OCI-LY7 (cell line): ENCODE measurements around the gene CCDC187. TPM values are rescaled to one million over a fixed set of nuclear protein-coding genes. Genes with fewer than 3 reads are reported as not detected.

Experiments used
- BruUV-seq: library from RNA; stranded (reverse); fragments of 400-500 nt; replicated peaks from 2 replicates; lab custom pipeline; 2021; lab: Mats Ljungman, UMichigan
- CTCF ChIA-PET: fragments of 300-600 bp; sonication (Branson Sonifier 250); formaldehyde crosslinking; loops from one replicate; lab custom pipeline; 2022; ENCODE audit warnings: antibody characterized with exemption; ENCODE audit not compliant: unreplicated experiment; lab: Charles Lee
- POLR2A ChIA-PET: fragments of 300-600 bp; sonication (Branson Sonifier 250); formaldehyde crosslinking; loops from one replicate; lab custom pipeline; 2022; ENCODE audit warnings: antibody characterized with exemption; lab: Charles Lee
- DNase-seq: peaks from one replicate; pipeline ENCODE4 v3.0.0-alpha.2; 2015; ENCODE audit warnings: low spot score
- H2AFZ ChIP-seq: fragments of 200-600 bp; sonication (generic), shearing (Covaris generic); 2 replicates; pipeline ENCODE4 v1.6.1; 2014; ENCODE audit warnings: mild to moderate bottlenecking, antibody characterized with exemption, low read length, moderate library complexity
- H3K27ac ChIP-seq: fragments of 200-600 bp; sonication (generic); 2 replicates; pipeline ENCODE4 v1.5.1; 2014; ENCODE audit warnings: mixed run types, low read depth, mild to moderate bottlenecking, moderate library complexity, low read length, inconsistent platforms; ENCODE audit not compliant: poor library complexity, severe bottlenecking
- H3K36me3 ChIP-seq: fragments of 200-600 bp; sonication (generic); 2 replicates; pipeline ENCODE4 v1.6.1; 2014; ENCODE audit warnings: mild to moderate bottlenecking, antibody characterized with exemption, low read length, moderate library complexity, mixed read lengths; ENCODE audit not compliant: insufficient read depth
- H3K4me1 ChIP-seq: fragments of 200-600 bp; sonication (generic); 2 replicates; pipeline ENCODE4 v1.5.1; 2014; ENCODE audit warnings: mild to moderate bottlenecking, low read length; ENCODE audit not compliant: insufficient read depth, poor library complexity, severe bottlenecking
- H3K4me2 ChIP-seq: fragments of 200-600 bp; sonication (generic); 2 replicates; pipeline ENCODE4 v1.6.1; 2014; ENCODE audit warnings: mild to moderate bottlenecking, low read length
- H3K4me3 ChIP-seq: fragments of 200-600 bp; sonication (generic); 2 replicates; pipeline ENCODE4 v1.5.1; 2014; ENCODE audit warnings: mild to moderate bottlenecking, low read depth, low read length; ENCODE audit not compliant: poor library complexity, severe bottlenecking
- H3K79me2 ChIP-seq: fragments of 200-600 bp; sonication (generic); 2 replicates; pipeline ENCODE4 v1.6.1; 2016; ENCODE audit warnings: low read depth, mild to moderate bottlenecking, low read length, moderate library complexity, mixed read lengths; ENCODE audit not compliant: insufficient read depth
- H3K9me2 ChIP-seq: fragments of 200-600 bp; sonication (generic); 2 replicates; pipeline ENCODE4 v1.6.1; 2016; ENCODE audit warnings: mild to moderate bottlenecking, low read length, mixed read lengths; ENCODE audit not compliant: insufficient read depth
- H3K9me3 ChIP-seq: fragments of 200-600 bp; sonication (generic); 2 replicates; pipeline ENCODE4 v1.6.1; 2014; ENCODE audit warnings: mild to moderate bottlenecking, mixed run types, low read length, mixed read lengths
- H4K20me1 ChIP-seq: fragments of 200-600 bp; sonication (generic); 2 replicates; pipeline ENCODE4 v1.6.1; 2014; ENCODE audit warnings: mild to moderate bottlenecking, antibody characterized with exemption, low read length, moderate library complexity, mixed read lengths; ENCODE audit not compliant: insufficient read depth
- EZH2phosphoT487 ChIP-seq: fragments of 200-600 bp; sonication (generic); IDR thresholded peaks from 2 replicates; pipeline ENCODE4 v1.6.1; 2018; ENCODE audit warnings: low read depth, borderline replicate concordance, mild to moderate bottlenecking, mixed run types, antibody characterized with exemption, low read length, moderate library complexity, mixed read lengths
- intact Hi-C: fragments of 100-400 bp; cut with micrococcal nuclease; formaldehyde crosslinking; loops from one replicate; pipeline ENCODE4 v1.10.0; 2022; ENCODE audit not compliant: unreplicated experiment
- total RNA-seq, 2 experiments: library from RNA; depleted of rRNA in 1 of 2; stranded (reverse); fragments of >200 nt in 1 of 2; shearing (Covaris generic) in 1 of 2; gene quantifications; 2 replicates each; pipeline ENCODE4 v1.2.3, GENCODE V29; 2014 to 2022
- TF ChIP-seq, protein P1 (sequence below): fragments of 200-600 bp; sonication (generic); conservative IDR thresholded peaks from 2 replicates; pipeline ENCODE4 v1.5.1; 2014; ENCODE audit warnings: mild to moderate bottlenecking, antibody characterized with exemption, low read length, moderate library complexity, mixed read lengths

CCDC187 gene
- total RNA-seq, 2 experiments from 2014 or later = not detected

DNA sequence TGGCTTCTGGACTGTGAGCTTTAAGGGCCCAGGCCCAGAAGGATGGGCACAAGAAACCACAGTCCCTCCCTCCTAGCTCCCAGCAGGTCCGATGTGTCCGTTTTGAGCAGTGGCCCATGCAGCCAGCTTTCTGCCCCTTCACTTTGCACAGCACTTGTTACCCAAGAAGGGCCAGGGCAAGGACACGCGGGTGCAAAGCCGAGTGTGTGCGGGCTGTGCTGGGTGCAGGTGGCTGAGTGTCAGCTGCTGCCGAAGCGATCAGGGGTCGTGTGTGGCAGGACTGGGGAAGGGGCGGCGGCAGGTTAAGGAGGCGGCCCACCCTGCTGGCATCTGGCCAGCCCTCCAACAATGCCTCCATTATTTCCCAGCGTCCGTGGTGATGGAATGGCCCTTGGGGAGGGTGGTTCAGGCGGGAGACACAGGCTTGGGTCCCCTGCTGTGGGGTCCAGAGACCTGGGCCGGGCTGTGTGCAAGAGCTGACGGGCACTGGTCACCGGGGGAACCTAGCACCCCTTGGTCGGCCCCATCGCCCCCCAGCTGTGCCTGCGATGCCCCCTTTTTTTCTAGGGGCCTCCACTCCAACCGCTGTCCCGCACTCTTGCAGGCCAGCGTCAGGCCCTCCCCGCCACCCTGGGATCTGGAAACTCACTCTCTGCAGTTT lies 99.6 kb downstream of the CCDC187 start:
- TF ChIP-seq, protein P1, sequence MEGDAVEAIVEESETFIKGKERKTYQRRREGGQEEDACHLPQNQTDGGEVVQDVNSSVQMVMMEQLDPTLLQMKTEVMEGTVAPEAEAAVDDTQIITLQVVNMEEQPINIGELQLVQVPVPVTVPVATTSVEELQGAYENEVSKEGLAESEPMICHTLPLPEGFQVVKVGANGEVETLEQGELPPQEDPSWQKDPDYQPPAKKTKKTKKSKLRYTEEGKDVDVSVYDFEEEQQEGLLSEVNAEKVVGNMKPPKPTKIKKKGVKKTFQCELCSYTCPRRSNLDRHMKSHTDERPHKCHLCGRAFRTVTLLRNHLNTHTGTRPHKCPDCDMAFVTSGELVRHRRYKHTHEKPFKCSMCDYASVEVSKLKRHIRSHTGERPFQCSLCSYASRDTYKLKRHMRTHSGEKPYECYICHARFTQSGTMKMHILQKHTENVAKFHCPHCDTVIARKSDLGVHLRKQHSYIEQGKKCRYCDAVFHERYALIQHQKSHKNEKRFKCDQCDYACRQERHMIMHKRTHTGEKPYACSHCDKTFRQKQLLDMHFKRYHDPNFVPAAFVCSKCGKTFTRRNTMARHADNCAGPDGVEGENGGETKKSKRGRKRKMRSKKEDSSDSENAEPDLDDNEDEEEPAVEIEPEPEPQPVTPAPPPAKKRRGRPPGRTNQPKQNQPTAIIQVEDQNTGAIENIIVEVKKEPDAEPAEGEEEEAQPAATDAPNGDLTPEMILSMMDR = no peak
- no peak for TF ChIP-seq EZH2phosphoT487
- no peak overlapping the region for H3K4me3 ChIP-seq
- no peak overlapping the region for H2AFZ ChIP-seq
- BruUV-seq = no TSS peak
- intact Hi-C loops = no loop called here
- no peak overlapping the region for H3K27ac ChIP-seq
- CTCF ChIA-PET = no interaction called here
- H3K9me3 ChIP-seq = no peaks in the 10 kb centered on the region
- H3K4me2 ChIP-seq = no peak overlapping the region
- DNase-seq = no peak
- POLR2A ChIA-PET = no interaction called here
- peaks cover 4% of the 10 kb centered on the region; the same call in 1 of the 2 replicates for H4K20me1 ChIP-seq
- no peaks in the 10 kb centered on the region for H3K4me1 ChIP-seq
- H3K9me2 ChIP-seq = no peaks in the 10 kb centered on the region
- H3K79me2 ChIP-seq = no peaks in the 10 kb centered on the region
- H3K36me3 ChIP-seq = peaks cover 26% of the 10 kb centered on the region; the same call in 1 of the 2 replicates

DNA sequence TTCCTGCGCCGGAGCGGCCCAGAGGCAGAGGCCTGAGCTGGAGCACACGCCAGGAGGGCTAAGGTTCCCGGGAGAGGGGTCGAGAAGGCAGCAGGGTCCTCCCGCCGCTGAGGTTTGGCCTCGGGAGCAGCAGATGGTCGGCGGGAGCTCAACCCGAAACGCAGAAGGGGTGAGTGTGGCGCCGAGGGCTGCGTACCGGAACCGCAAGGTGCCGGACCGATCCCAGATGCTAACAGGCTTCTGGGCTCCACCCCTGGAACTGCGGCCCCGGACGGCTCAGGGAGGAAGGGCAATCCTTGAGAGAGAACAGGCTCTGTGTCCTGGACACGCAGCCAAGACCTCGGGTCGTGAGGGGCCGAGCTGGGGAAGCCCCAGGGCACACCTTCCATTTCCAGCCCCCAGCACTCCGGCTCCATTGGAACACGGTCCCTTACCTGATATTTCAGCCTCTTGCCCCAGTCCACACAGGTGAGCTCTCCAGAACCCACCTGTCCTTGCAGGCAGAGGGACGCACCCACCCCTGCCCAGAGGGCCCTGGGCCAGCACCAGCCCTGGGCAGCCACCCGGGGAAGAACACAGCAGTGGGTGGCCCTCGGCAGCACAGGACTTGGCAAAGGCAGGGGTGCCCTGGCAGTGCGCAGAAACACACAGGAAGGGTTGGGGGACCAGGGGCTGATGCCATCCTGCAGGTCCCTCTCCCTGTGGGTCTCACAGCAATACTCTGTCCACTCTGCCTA lies 100.3 kb downstream of the CCDC187 start:
- no peak overlapping the region for H2AFZ ChIP-seq
- H3K9me3 ChIP-seq = no peaks in the 10 kb centered on the region
- no peak overlapping the region for H3K27ac ChIP-seq
- no peak for DNase-seq
- BruUV-seq = no TSS peak
- no peak for TF ChIP-seq EZH2phosphoT487
- TF ChIP-seq, protein P1 = no peak
- H3K79me2 ChIP-seq = no peaks in the 10 kb centered on the region
- ChIA-PET CTCF (no interaction called here), POLR2A (no interaction called here)
- intact Hi-C loops = no loop called here
- peaks cover 4% of the 10 kb centered on the region; the same call in 1 of the 2 replicates for H4K20me1 ChIP-seq
- peaks cover 19% of the 10 kb centered on the region; the same call in 1 of the 2 replicates for H3K36me3 ChIP-seq
- H3K9me2 ChIP-seq = no peaks in the 10 kb centered on the region
- H3K4me1 ChIP-seq = no peaks in the 10 kb centered on the region
- no peak overlapping the region for H3K4me2 ChIP-seq
- no peak overlapping the region for H3K4me3 ChIP-seq
